A549 treated with AZD2906 at 1 μM for 4 hours (cell line): ENCODE results near the gene DNAJC1. TPM values are rescaled to one million over a fixed set of nuclear protein-coding genes. Genes with fewer than 3 reads are reported as not detected.

Experiments used
- total RNA-seq: library from RNA; stranded (reverse); fragments of 200-300 nt; extraction: Qiagen RNA extraction; gene quantifications from 5 replicates; pipeline ENCODE4 v1.2.3, GENCODE V29; 2022

The DNAJC1 gene, protein sequence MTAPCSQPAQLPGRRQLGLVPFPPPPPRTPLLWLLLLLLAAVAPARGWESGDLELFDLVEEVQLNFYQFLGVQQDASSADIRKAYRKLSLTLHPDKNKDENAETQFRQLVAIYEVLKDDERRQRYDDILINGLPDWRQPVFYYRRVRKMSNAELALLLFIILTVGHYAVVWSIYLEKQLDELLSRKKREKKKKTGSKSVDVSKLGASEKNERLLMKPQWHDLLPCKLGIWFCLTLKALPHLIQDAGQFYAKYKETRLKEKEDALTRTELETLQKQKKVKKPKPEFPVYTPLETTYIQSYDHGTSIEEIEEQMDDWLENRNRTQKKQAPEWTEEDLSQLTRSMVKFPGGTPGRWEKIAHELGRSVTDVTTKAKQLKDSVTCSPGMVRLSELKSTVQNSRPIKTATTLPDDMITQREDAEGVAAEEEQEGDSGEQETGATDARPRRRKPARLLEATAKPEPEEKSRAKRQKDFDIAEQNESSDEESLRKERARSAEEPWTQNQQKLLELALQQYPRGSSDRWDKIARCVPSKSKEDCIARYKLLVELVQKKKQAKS
- 24.5 to 26.5 TPM (median 26.2 TPM) in 5 replicates for total RNA-seq

GRCh38 chr10:22003177-22003963, at the start of gene DNAJC1:
Gene DNAJC1 (minus strand): TSS chr10:22003730. CDS start chr10:22003434, 296 bp downstream.

Other genes starting within 250 kb of the DNAJC1 start
- 0.05 to 0.09 TPM in 2 of 5 replicates, not detected in the others for gene EBLN1, start 214.3 kb upstream of the DNAJC1 start, total RNA-seq